Heart right ventricle (tissue), 16 donors: ENCODE measurements around the gene SIL1. TPM values are rescaled to one million over a fixed set of nuclear protein-coding genes. Genes with fewer than 3 reads are reported as not detected.
"Not testable (repeated sequence)": the region's sequence is repeated elsewhere in the genome, so short reads cannot be mapped to it uniquely, and the experiment has no call there.

Experiments
- ATAC-seq, 8 donors: fragments of 200-7000 bp; cut with Tn5 transposase; one replicate each; pipeline ENCODE4 v1.9.1; 2020; ENCODE audit warnings: mild to moderate bottlenecking in 8 of 8, moderate library complexity in 8 of 8, moderate number of reproducible peaks in 1 of 8
- DNase-seq, 2 donors: peaks; one replicate each; pipeline ENCODE4 v3.0.0-alpha.2; 2020
- H3K27ac ChIP-seq, 10 donors: fragments of 200-600 bp; sonication (generic) in 2 of 10; one replicate each; pipeline versions ENCODE4 v1.5.0 to v1.8.0; 2020 to 2022; ENCODE audit warnings: mild to moderate bottlenecking in 3 of 10
- H3K27me3 ChIP-seq, 7 donors: fragments of 200-600 bp; one replicate each; pipeline ENCODE4 v1.8.0; 2021 to 2022; ENCODE audit warnings: mild to moderate bottlenecking in 2 of 7
- H3K36me3 ChIP-seq, 9 donors: fragments of 200-600 bp; sonication (generic) in 1 of 9; one replicate each; pipeline versions ENCODE4 v1.5.0 to v1.8.0; 2020 to 2022; ENCODE audit warnings: mild to moderate bottlenecking in 2 of 9
- H3K4me1 ChIP-seq, 9 donors: fragments of 200-600 bp; sonication (generic) in 1 of 9; one replicate each; pipeline versions ENCODE4 v1.5.0 to v1.8.0; 2020 to 2022; ENCODE audit warnings: mild to moderate bottlenecking in 4 of 9
- H3K4me3 ChIP-seq, 10 donors: fragments of 200-600 bp; sonication (generic) in 2 of 10; one replicate each; pipeline versions ENCODE4 v1.5.0 to v1.8.0; 2020 to 2022; ENCODE audit warnings: mild to moderate bottlenecking in 7 of 10, moderate library complexity in 2 of 10
- H3K9me3 ChIP-seq, 11 donors: fragments of 200-600 bp in 10 of 11; sonication (generic) in 2 of 11; one replicate each; pipeline versions ENCODE4 v1.5.0 to v1.8.0; 2013 to 2022; ENCODE audit warnings: mild to moderate bottlenecking in 2 of 11, control low read depth in 1 of 11, moderate library complexity in 1 of 11
- WGBS, 2 donors: extraction: QIAGEN DNeasy Blood & Tissue Kit; methylation state at CpG; one replicate each; pipeline ENCODE4 v1.1.7; 2013; ENCODE audit warnings: inconsistent platforms in 1 of 2; 5-methylcytosine and 5-hydroxymethylcytosine counted together
- intact Hi-C, 10 donors: fragments of 100-400 bp; cut with DNase I; formaldehyde crosslinking; loops; one replicate each; pipeline versions ENCODE4 v1.11.1 to v1.14.2; 2022
- polyA plus RNA-seq, 2 donors: library from polyadenylated mRNA; stranded (reverse); fragments of 200-250 nt; gene quantifications; one replicate each; pipeline ENCODE4 v1.2.3, GENCODE V29; 2013
- total RNA-seq, 10 donors: library from RNA; stranded (reverse); fragmentation: NEBNext Ultra II Directional in 3 of 10; extraction: Animal tissue kit (Norgen Biotek cat#: 25700) in 3 of 10; gene quantifications; one replicate each; pipeline versions ENCODE4 v1.2.1 to v1.2.4, GENCODE V29; 2021 to 2023
- TF ChIP-seq, protein P1 (sequence below), 9 donors: fragments of 200-600 bp; sonication (generic) in 2 of 9; IDR thresholded peaks; one replicate each; pipeline versions ENCODE4 v1.5.0 to v1.8.0; 2021 to 2022; ENCODE audit warnings: antibody characterized with exemption in 9 of 9, mild to moderate bottlenecking in 5 of 9, moderate library complexity in 1 of 9
- donor health status: Arrhythmogenic right ventricular cardiomyopathy.
- donor health status: ischemic (EF 13 %, LVEDD 7.1; RV severe dilation, severe dysfunction).
- donor health status: healthy with polysubstance abuse.
- donor health status: DM: no; HTN: yes; CAD: no.
- donor health status: DM: no; HTN: no; CAD: no.
- donor health status: ischemic (EF 25% LVEDD 6.9; RV normal size, moderate dysfunction).
- donor health status: ischemic (EF 25% LVEDD 5.7; RV mildly dilated, moderate dysfunction).
- donor health status: healthy.
- donor health status: DM: yes; HTN: yes; CAD: no.
- donor health status: Ischemic cardiomyopathy.
- donor health status: ischemic (EF 35%, LVEDD 5.7; RV mildly dilated, moderate dysfunction).
- donor health status: nonischemic (EF 11% LVEDD 7.7; RV severe dilation, severe dysfunction).
- donor health status: DM: yes; HTN: yes; CAD: no.
- donor health status: PGD.
- donor health status: ischemic (EF 29% LVEDD 5.4; RV normal size, mild dysfunction).
- donor health status: nonischemic (EF 23%, LVEDD 6.1; RV moderate dilation, normal function).

Gene SIL1
- total and polyA plus RNA-seq, 12 donors, result 26.7 to 94.7 (median 44.3) TPM

DNA sequence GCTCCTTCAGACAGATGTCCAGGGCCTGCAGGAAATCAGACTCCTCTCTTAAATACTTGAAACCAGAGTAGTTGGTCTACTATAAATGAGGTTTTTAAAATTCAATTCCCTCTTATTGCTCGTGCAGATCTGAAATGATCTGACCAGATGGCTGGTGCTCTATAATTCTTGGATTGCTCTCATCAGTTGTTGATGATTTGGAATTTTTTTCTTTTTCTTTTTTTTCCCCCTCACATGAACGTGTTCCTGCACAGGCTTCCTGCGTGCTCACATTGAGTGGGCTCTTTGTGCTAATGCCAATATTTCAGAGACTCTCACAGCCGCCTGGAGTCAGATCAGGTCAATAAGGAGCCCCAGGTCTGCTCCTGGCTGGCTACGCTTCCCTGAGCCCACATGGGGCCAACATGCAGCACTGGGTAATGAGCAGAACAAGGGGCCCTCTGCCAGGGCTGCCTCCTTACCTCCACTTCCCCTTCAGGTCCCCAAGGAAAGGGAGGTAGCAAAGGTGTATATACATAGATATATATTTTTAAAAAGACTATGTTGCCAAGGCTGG is 82.0 kb downstream of the SIL1 start:
- intact Hi-C loops, result no loop called here
- ATAC-seq, result no peak

DNA sequence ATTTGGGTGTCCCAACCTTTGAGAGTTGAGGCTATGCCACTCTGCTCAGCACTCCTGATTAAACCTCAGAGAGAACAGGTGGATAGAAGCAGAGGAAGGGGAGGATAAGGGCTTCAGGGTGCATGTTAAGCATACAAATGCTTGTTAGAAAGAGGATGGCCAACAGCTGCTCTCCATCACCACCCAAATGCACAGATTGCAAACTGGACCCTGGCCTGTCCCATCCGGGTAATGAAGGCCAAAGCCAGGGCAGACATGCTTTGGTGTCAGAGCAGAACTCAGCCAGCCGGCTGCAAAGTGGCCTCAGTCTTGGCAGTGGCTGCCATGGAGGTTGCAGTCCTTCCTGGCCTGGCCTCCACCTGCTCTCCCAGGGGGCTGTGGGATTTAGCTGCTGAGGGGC is 84.3 kb downstream of the SIL1 start:
- Histone ChIP-seq H3K4me3 (no peak overlapping the region), H3K27ac (no peak overlapping the region), H3K27me3 (no peaks in the 10 kb centered on the region), H3K36me3 (peaks cover 0 to 27% (median 0%) of the 10 kb centered on the region in 9 donors), H3K4me1 (peaks cover 0 to 24% (median 6%) of the 10 kb centered on the region in 9 donors), H3K9me3 (no peaks in the 10 kb centered on the region)
- intact Hi-C loops, result no loop called here
- DNase-seq, result no peak
- TF ChIP-seq, protein P1, sequence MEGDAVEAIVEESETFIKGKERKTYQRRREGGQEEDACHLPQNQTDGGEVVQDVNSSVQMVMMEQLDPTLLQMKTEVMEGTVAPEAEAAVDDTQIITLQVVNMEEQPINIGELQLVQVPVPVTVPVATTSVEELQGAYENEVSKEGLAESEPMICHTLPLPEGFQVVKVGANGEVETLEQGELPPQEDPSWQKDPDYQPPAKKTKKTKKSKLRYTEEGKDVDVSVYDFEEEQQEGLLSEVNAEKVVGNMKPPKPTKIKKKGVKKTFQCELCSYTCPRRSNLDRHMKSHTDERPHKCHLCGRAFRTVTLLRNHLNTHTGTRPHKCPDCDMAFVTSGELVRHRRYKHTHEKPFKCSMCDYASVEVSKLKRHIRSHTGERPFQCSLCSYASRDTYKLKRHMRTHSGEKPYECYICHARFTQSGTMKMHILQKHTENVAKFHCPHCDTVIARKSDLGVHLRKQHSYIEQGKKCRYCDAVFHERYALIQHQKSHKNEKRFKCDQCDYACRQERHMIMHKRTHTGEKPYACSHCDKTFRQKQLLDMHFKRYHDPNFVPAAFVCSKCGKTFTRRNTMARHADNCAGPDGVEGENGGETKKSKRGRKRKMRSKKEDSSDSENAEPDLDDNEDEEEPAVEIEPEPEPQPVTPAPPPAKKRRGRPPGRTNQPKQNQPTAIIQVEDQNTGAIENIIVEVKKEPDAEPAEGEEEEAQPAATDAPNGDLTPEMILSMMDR (IDR thresholded peaks at IDR 0.05), result no peak
- 77 to 81% methylated on average over 2 of the region's 2 CpGs for WGBS, 2 donors
- ATAC-seq, result no peak

More for the DNA sequence above, 82.0 kb downstream of the SIL1 start:
- no peaks in the 10 kb centered on the region for H3K9me3 ChIP-seq
- H3K36me3 ChIP-seq, result peaks cover 0 to 48% (median 4%) of the 10 kb centered on the region in 9 donors
- no peaks in the 10 kb centered on the region for H3K27me3 ChIP-seq
- WGBS, 2 donors, result 78 to 82% methylated on average over 5 of the region's 5 CpGs
- no peak overlapping the region for H3K27ac ChIP-seq
- H3K4me1 ChIP-seq, result peaks cover 6 to 38% (median 13%) of the 10 kb centered on the region in 9 donors
- DNase-seq, result no peak
- no peak overlapping the region for H3K4me3 ChIP-seq
- TF ChIP-seq, protein P1 (IDR thresholded peaks at IDR 0.05), result no peak

DNA sequence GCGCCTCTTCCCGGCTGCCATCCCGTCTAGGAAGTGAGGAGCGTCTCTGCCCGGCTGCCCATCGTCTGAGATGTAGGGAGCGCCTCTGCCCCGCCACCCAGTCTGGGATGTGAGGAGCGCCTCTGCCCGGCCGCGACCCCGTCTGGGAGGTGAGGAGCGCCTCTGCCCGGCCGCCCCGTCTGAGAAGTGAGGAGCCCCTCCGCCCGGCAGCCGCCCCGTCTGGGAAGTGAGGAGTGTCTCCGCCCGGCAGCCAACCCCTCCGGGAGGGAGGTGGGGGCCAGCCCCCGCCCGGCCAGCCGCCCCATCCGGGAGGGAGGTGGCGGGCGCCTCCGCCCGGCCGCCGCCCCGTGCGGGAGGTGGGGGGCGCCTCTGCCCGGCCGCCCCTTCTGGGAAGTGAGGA is 85.8 kb downstream of the SIL1 start:
- H3K4me3 ChIP-seq, DNase-seq, intact Hi-C loops, ATAC-seq, H3K27ac ChIP-seq, H3K27me3 ChIP-seq, H3K9me3 ChIP-seq: not testable (repeated sequence)
- Histone ChIP-seq H3K4me1 (peaks cover 6 to 29% (median 16%) of the 10 kb centered on the region in 9 donors), H3K36me3 (peaks cover 0 to 11% (median 0%) of the 10 kb centered on the region in 9 donors)
- WGBS, 2 donors, result 94 to 98% methylated on average over 31 to 39 of the region's 39 CpGs

DNA sequence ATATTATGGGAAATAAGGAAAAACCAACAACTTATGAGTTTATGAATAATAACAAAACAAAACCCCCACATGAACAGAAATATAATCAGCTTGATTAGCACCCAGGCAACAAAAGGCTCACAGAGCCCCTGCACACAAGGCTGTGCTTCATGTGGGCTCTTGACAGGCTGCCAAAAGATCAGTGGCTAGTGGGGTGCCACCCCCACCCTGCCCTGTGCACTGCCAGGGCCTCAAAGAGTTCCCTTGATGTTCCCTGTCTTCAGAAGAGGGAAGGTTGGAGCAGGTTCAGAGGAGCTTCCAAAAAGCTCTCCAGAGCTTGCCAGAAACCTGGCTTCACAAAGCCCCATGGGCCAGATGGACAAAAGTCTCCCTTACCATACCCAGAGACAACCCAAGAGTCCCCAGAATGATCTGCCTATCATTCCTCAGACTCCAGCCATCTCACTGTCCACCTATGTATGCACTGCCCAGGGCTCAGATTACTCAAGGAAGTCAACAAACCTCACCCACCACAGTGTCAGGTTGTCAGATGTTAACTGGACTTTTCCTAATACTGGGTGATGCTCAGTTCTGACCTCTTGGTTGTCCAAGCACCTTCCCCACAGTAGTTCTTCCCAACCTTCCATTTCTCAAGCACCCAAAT is 87.5 kb downstream of the SIL1 start:
- TF ChIP-seq, protein P1 (IDR thresholded peaks at IDR 0.05), result no peak
- H3K27ac ChIP-seq, result no peak overlapping the region
- H3K9me3 ChIP-seq, result no peaks in the 10 kb centered on the region
- ATAC-seq (no peak), DNase-seq (no peak)
- H3K4me3 ChIP-seq, result no peak overlapping the region
- peaks cover 6 to 37% (median 16%) of the 10 kb centered on the region in 9 donors for H3K4me1 ChIP-seq
- no peaks in the 10 kb centered on the region for H3K36me3 ChIP-seq
- H3K27me3 ChIP-seq, result no peaks in the 10 kb centered on the region
- intact Hi-C loops, result no loop called here
